Tibial nerve (tissue), 4 donors: ENCODE results near the gene B4GALT6. TPM values are rescaled to one million over a fixed set of nuclear protein-coding genes. Genes with fewer than 3 reads are reported as not detected.

Experiments
- DNase-seq, 2 donors: peaks; one replicate each; pipeline ENCODE4 v3.0.0-alpha.2; 2019; ENCODE audit warnings: low spot score in 2 of 2
- H3K27ac ChIP-seq, 4 donors: fragments of 200-600 bp; sonication (generic) in 3 of 4; one replicate each; pipeline ENCODE4 v1.5.1; 2017 to 2019; ENCODE audit warnings: mild to moderate bottlenecking in 1 of 4
- H3K27me3 ChIP-seq, 2 donors: fragments of 200-600 bp; sonication (generic) in 1 of 2; one replicate each; pipeline versions ENCODE4 v1.5.1 to v1.6.0; 2017 to 2019
- H3K36me3 ChIP-seq, 3 donors: fragments of 200-600 bp; sonication (generic); one replicate each; pipeline ENCODE4 v1.5.1; 2018 to 2019
- H3K4me1 ChIP-seq, 4 donors: fragments of 200-600 bp; sonication (generic) in 3 of 4; one replicate each; pipeline ENCODE4 v1.5.1; 2017 to 2019
- H3K4me3 ChIP-seq, 4 donors: fragments of 200-600 bp; sonication (generic) in 3 of 4; one replicate each; pipeline ENCODE4 v1.5.1; 2017 to 2019; ENCODE audit warnings: mild to moderate bottlenecking in 1 of 4, moderate library complexity in 1 of 4
- H3K9me3 ChIP-seq, 4 donors: fragments of 200-600 bp; sonication (generic) in 3 of 4; one replicate each; pipeline ENCODE4 v1.5.1; 2017 to 2019
- CTCF ChIP-seq, 5 experiments: fragments of 200-600 bp in 3 of 5; fragments of 450-650 bp in 2 of 5; sonication (generic) in 3 of 5; IDR thresholded peaks; one replicate each; pipeline ENCODE4 v1.5.1; 2016 to 2019; ENCODE audit warnings: antibody characterized with exemption in 5 of 5, mild to moderate bottlenecking in 3 of 5, moderate library complexity in 2 of 5
- EP300 ChIP-seq, 2 donors: sonication (generic); formaldehyde crosslinking; IDR thresholded peaks; one replicate each; pipeline ENCODE4 v1.6.1; 2017; ENCODE audit warnings: antibody characterized with exemption in 2 of 2, mild to moderate bottlenecking in 1 of 2
- POLR2A ChIP-seq, 2 donors: fragments of 450-650 bp; IDR thresholded peaks; one replicate each; pipeline ENCODE4 v1.6.1; 2017; ENCODE audit warnings: antibody characterized with exemption in 2 of 2, mild to moderate bottlenecking in 2 of 2, moderate library complexity in 2 of 2
- WGBS, 2 donors: methylation state at CpG; one replicate each; pipeline ENCODE4 v1.1.5; 2018; 5-methylcytosine and 5-hydroxymethylcytosine counted together
- total RNA-seq, 4 donors: library from RNA; depleted of rRNA; stranded (reverse); fragments of >200 nt; gene quantifications; one replicate each; pipeline ENCODE4 v1.1.0, GENCODE V29; 2016

B4GALT6 gene
- total RNA-seq, 4 donors from 2014 or later: 0.98 to 2.1 (median 1.5) TPM

- WGBS, 2 donors: 67 to 89% methylated on average over 1 of the region's 1 CpG
These were observed 17.4 kb upstream of the B4GALT6 start for GRCh38 chr18:31701744-31702143.

DNA sequence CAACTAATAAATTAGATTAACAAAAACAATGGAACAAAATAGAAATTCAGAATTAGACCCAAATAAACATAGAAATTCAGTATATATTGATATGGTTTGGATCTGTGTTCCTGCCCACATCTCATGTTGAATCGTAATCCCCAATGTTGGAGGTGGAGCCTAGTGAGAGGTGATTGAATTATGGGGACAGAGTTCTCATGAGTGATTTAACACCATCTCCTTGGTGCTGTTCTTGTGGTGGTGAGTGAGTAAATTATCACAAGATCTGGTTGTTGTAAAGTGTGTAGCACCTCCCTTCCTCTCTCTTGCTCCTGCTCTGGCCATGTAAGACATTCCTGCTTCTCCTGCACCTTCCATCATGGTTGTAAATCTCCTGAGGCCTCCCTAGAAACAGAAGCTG lies 16.6 kb upstream of the B4GALT6 start:
- Histone ChIP-seq H3K36me3 (no peaks in the 10 kb centered on the region), H3K27ac (no peak overlapping the region), H3K4me1 (no peaks in the 10 kb centered on the region), H3K4me3 (no peak overlapping the region), H3K27me3 (no peaks in the 10 kb centered on the region), H3K9me3 (peaks cover 0 to 11% (median 3%) of the 10 kb centered on the region in 4 donors)
- no peak for DNase-seq
- no peak for TF ChIP-seq EP300 (IDR thresholded peaks at IDR 0.05)
- no peak for TF ChIP-seq POLR2A (IDR thresholded peaks at IDR 0.05)
- TF ChIP-seq CTCF (IDR thresholded peaks at IDR 0.05): no peak
- WGBS, 2 donors: 81 to 94% methylated on average over 1 of the region's 1 CpG

More at GRCh38 chr18:31701744-31702143, 17.4 kb upstream of the B4GALT6 start:
- Histone ChIP-seq H3K27ac (no peak overlapping the region), H3K4me3 (no peak overlapping the region), H3K27me3 (no peaks in the 10 kb centered on the region), H3K4me1 (no peaks in the 10 kb centered on the region), H3K36me3 (no peaks in the 10 kb centered on the region), H3K9me3 (peaks cover 0 to 11% (median 3%) of the 10 kb centered on the region in 4 donors)
- no peak for DNase-seq
- no peak for TF ChIP-seq EP300 (IDR thresholded peaks at IDR 0.05)
- TF ChIP-seq CTCF (IDR thresholded peaks at IDR 0.05): no peak
- no peak for TF ChIP-seq POLR2A (IDR thresholded peaks at IDR 0.05)

GRCh38 chr18:31697351-31698298 lies 13.2 kb upstream of the B4GALT6 start:
- H3K4me3 ChIP-seq: no peak overlapping the region
- WGBS, 2 donors: 78% methylated on average over 6 of the region's 6 CpGs
- no peak for TF ChIP-seq POLR2A (IDR thresholded peaks at IDR 0.05)
- TF ChIP-seq EP300 (IDR thresholded peaks at IDR 0.05): no peak
- no peak for TF ChIP-seq CTCF (IDR thresholded peaks at IDR 0.05)

DNA sequence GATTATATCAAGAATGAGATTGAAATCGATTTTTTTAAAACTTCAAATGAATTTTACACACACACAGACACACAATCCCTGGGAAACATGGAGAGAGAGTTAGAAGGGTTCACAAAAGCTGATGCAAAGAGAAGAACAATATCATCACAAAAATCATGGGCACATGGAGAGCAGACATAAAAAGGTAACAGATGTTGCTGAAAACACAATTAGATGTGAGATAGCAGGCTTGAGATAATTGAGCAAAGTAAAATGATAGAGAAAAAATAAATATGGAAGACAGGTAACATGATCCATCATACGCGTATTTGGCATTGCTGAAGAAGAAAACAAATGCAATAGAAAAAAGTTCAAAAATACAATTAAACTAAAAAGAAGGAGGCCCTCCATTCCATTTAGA lies 11.6 kb upstream of the B4GALT6 start:
- 93 to 95% methylated on average over 3 of the region's 3 CpGs for WGBS, 2 donors
- TF ChIP-seq POLR2A (IDR thresholded peaks at IDR 0.05) (no peak), EP300 (IDR thresholded peaks at IDR 0.05) (no peak), CTCF (IDR thresholded peaks at IDR 0.05) (no peak)

More at GRCh38 chr18:31697351-31698298, 13.2 kb upstream of the B4GALT6 start:
- Histone ChIP-seq H3K36me3 (no peaks in the 10 kb centered on the region), H3K27ac (no peak overlapping the region), H3K4me1 (no peaks in the 10 kb centered on the region), H3K9me3 (peaks cover 0 to 11% (median 3%) of the 10 kb centered on the region in 4 donors), H3K27me3 (no peaks in the 10 kb centered on the region)
- no peak for DNase-seq

DNA sequence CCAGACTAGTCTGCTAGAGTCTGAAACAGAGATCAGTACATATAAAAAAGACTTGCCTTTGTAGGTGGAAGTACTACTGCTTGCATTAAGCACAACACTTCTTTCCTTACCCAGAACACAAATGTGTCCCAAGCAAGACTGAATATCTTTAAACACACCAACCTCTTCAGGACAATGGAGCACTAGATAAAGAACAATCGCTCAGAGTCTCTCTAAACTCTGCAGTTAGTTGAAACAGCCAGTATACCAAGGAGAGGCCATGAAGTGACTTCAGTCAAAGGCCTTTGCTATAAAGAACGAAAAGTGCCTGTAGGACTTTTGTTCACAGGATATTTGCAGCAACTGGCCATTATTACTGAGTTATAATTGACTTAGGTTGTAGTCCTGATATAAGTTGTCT lies 9.9 kb upstream of the B4GALT6 start:
- 65 to 71% methylated on average over 2 of the region's 2 CpGs for WGBS, 2 donors
- H3K4me3 ChIP-seq: no peak overlapping the region
- H3K4me1 ChIP-seq: no peaks in the 10 kb centered on the region
- H3K9me3 ChIP-seq: peaks cover 0 to 11% (median 3%) of the 10 kb centered on the region in 4 donors
- H3K27me3 ChIP-seq: no peaks in the 10 kb centered on the region
- H3K36me3 ChIP-seq: no peaks in the 10 kb centered on the region
- no peak for TF ChIP-seq CTCF (IDR thresholded peaks at IDR 0.05)
- TF ChIP-seq EP300 (IDR thresholded peaks at IDR 0.05): no peak
- TF ChIP-seq POLR2A (IDR thresholded peaks at IDR 0.05): no peak
- no peak for DNase-seq
- no peak overlapping the region for H3K27ac ChIP-seq

More for the DNA sequence above, 11.6 kb upstream of the B4GALT6 start:
- Histone ChIP-seq H3K9me3 (peaks cover 0 to 11% (median 3%) of the 10 kb centered on the region in 4 donors), H3K4me1 (no peaks in the 10 kb centered on the region), H3K27me3 (no peaks in the 10 kb centered on the region), H3K27ac (no peak overlapping the region), H3K4me3 (no peak overlapping the region), H3K36me3 (no peaks in the 10 kb centered on the region)
- DNase-seq: no peak
